Glomerular visceral epithelial cell (primary cell): ENCODE results near the gene MITF.

ENCODE experiments used
- DNase-seq: peaks from one replicate; pipeline ENCODE4 v3.0.0-alpha.2; 2016; ENCODE audit errors: extremely low spot score

MITF gene

GRCh38 chr3:69739204-69740102, at the start of gene MITF:
Gene MITF, plus strand, starts transcription at chr3:69739464. Its CDS starts 134 bp downstream, at chr3:69739598.
- peak; percentile 88 for DNase-seq

- no peak for DNase-seq
Observed at GRCh38 chr3:69691860-69692259, 47.4 kb upstream of the MITF start.

GRCh38 chr3:69692761-69693160, 46.5 kb upstream of the MITF start:
- no peak for DNase-seq

GRCh38 chr3:69695443-69695842, 43.8 kb upstream of the MITF start:
- no peak for DNase-seq

GRCh38 chr3:69695933-69696332, 43.3 kb upstream of the MITF start:
- DNase-seq = no peak

- DNase-seq = no peak
Observed at GRCh38 chr3:69696367-69696766, 42.9 kb upstream of the MITF start.

- no peak for DNase-seq
Observed at GRCh38 chr3:69697381-69697780, 41.9 kb upstream of the MITF start.

- peak; percentile 35 for DNase-seq
Observed at GRCh38 chr3:69698728-69699127, 40.5 kb upstream of the MITF start.

GRCh38 chr3:69699183-69699582, 40.1 kb upstream of the MITF start:
- no peak for DNase-seq

- no peak for DNase-seq
Observed at GRCh38 chr3:69700949-69701348, 38.3 kb upstream of the MITF start.

- peak; percentile 22 for DNase-seq
Observed at GRCh38 chr3:69710153-69710977, 28.9 kb upstream of the MITF start.

GRCh38 chr3:69712269-69712668, 27.0 kb upstream of the MITF start:
- no peak for DNase-seq

GRCh38 chr3:69712933-69713332, 26.3 kb upstream of the MITF start:
- no peak for DNase-seq

GRCh38 chr3:69715204-69715603, 24.1 kb upstream of the MITF start:
- DNase-seq = no peak

GRCh38 chr3:69716119-69716518, 23.1 kb upstream of the MITF start:
- no peak for DNase-seq

GRCh38 chr3:69718866-69719586, 20.2 kb upstream of the MITF start:
- no peak for DNase-seq

GRCh38 chr3:69719587-69720122, 19.6 kb upstream of the MITF start:
- no peak for DNase-seq

- no peak for DNase-seq
Observed at GRCh38 chr3:69720824-69721223, 18.4 kb upstream of the MITF start.

GRCh38 chr3:69723389-69723788, 15.9 kb upstream of the MITF start:
- DNase-seq = no peak

- DNase-seq = peak; percentile 4
Observed at GRCh38 chr3:69724722-69725435, 14.4 kb upstream of the MITF start.

- no peak for DNase-seq
Observed at GRCh38 chr3:69725994-69726571, 13.2 kb upstream of the MITF start.
